NB4 (cell line): ENCODE results near the gene KRTAP10-10.
"Not testable (repeated sequence)": the region's sequence is repeated elsewhere in the genome, so short reads cannot be mapped to it uniquely, and the experiment has no call there.

Source experiments
- DNase-seq: peaks from one replicate; pipeline ENCODE4 v3.0.0; 2010; ENCODE audit warnings: low read depth
- H3K4me3 ChIP-seq: one replicate; pipeline ENCODE4 v1.5.1; 2011; ENCODE audit warnings: mild to moderate bottlenecking, low read depth, low read length, moderate library complexity
- CTCF ChIP-seq: IDR thresholded peaks from one replicate; pipeline ENCODE4 v1.5.1; 2012; ENCODE audit warnings: low read depth, low read length
- MAX ChIP-seq: IDR thresholded peaks from 2 replicates; pipeline ENCODE4 v1.6.1; 2011; ENCODE audit warnings: low read depth, low read length
- MYC ChIP-seq: IDR thresholded peaks from 2 replicates; pipeline ENCODE4 v1.6.1; 2011; ENCODE audit warnings: low read depth, low read length
- POLR2A ChIP-seq: IDR thresholded peaks from 2 replicates; pipeline ENCODE4 v1.6.1; 2011; ENCODE audit warnings: mild to moderate bottlenecking; ENCODE audit not compliant: insufficient read length; ENCODE audit errors: extremely low read depth

Gene KRTAP10-10

GRCh38 chr21:44603109-44603875 lies 33.9 kb upstream of the KRTAP10-10 start:
- no peak for TF ChIP-seq MAX
- no peak for TF ChIP-seq POLR2A
- no peak for TF ChIP-seq CTCF
- no peak for TF ChIP-seq MYC
- no peak for DNase-seq
- no peak overlapping the region for H3K4me3 ChIP-seq

GRCh38 chr21:44603911-44604310 lies 33.2 kb upstream of the KRTAP10-10 start:
- no peak for DNase-seq
- no peak overlapping the region for H3K4me3 ChIP-seq
- TF ChIP-seq MYC: no peak
- TF ChIP-seq POLR2A: no peak
- no peak for TF ChIP-seq MAX
- no peak for TF ChIP-seq CTCF

- TF ChIP-seq POLR2A: no peak
- no peak for TF ChIP-seq MAX
- TF ChIP-seq CTCF: no peak
- TF ChIP-seq MYC: no peak
- H3K4me3 ChIP-seq: no peak overlapping the region
- no peak for DNase-seq
Observed at GRCh38 chr21:44606495-44606894, 30.7 kb upstream of the KRTAP10-10 start.

- no peak overlapping the region for H3K4me3 ChIP-seq
- no peak for DNase-seq
- TF ChIP-seq CTCF (no peak), MYC (no peak), MAX (no peak), POLR2A (no peak)
Observed at GRCh38 chr21:44609193-44609592, 28.0 kb upstream of the KRTAP10-10 start.

- H3K4me3 ChIP-seq, DNase-seq: not testable (repeated sequence)
Observed at GRCh38 chr21:44610157-44610843, 26.9 kb upstream of the KRTAP10-10 start.

GRCh38 chr21:44611551-44611950 lies 25.6 kb upstream of the KRTAP10-10 start:
- TF ChIP-seq CTCF (no peak), POLR2A (no peak), MYC (no peak), MAX (no peak)
- no peak for DNase-seq
- H3K4me3 ChIP-seq: no peak overlapping the region
